H1 (cell line): ENCODE measurements around the gene RNF130. TPM values are rescaled to one million over a fixed set of nuclear protein-coding genes. Genes with fewer than 3 reads are reported as not detected.

Experiments
- CTCF ChIP-seq, 3 experiments: IDR thresholded peaks; 1 replicate in 2 of 3; 2 replicates in 1 of 3; pipeline versions ENCODE4 v1.5.1 to v1.6.1; 2011; ENCODE audit warnings: low read length in 3 of 3, mild to moderate bottlenecking in 3 of 3, inconsistent platforms in 2 of 3, low read depth in 1 of 3, moderate library complexity in 1 of 3; ENCODE audit not compliant: insufficient read depth in 1 of 3; ENCODE audit errors: control extremely low read depth in 1 of 3
- RAD21 ChIP-seq, 2 experiments: IDR thresholded peaks in 1 of 2; conservative IDR thresholded peaks in 1 of 2; 2 replicates each; pipeline ENCODE4 v1.6.1; 2011; ENCODE audit warnings: low read depth in 2 of 2, low read length in 2 of 2, improper control_type of control experiment in 1 of 2, inconsistent platforms in 1 of 2, mild to moderate bottlenecking in 1 of 2, moderate library complexity in 1 of 2
- ZNF274 ChIP-seq: IDR thresholded peaks from 2 replicates; pipeline ENCODE4 v1.7.0; 2012; ENCODE audit warnings: low read length, borderline replicate concordance; ENCODE audit errors: extremely low read depth
- polyA plus RNA-seq, 7 experiments: library from polyadenylated mRNA; depleted of rRNA in 3 of 7; stranded (reverse) in 5 of 7; unstranded in 2 of 7; fragments of >200 nt in 5 of 7; fragments of 200-250 nt in 2 of 7; gene quantifications; 1 replicate in 5 of 7; 2 replicates in 1 of 7; 4 replicates in 1 of 7; pipeline versions ENCODE4 v1.2.1 to v1.2.3, GENCODE V29; 2011 to 2013; ENCODE audit warnings: missing spikeins in 2 of 7, mixed read lengths in 2 of 7
- total RNA-seq: library from RNA; stranded (reverse); fragmentation: NEBNext Ultra II Directional; extraction: Animal tissue kit (Norgen Biotek cat#: 25700); gene quantifications from 2 replicates; pipeline ENCODE4 v1.2.1, GENCODE V29; 2021

RNF130 gene
- total and polyA plus RNA-seq, 2 of the 8 experiments (the other 6 are each of a cell fraction or from before 2014, with no cell fraction given): 65.1 to 70.0 TPM

- TF ChIP-seq CTCF (IDR thresholded peaks at IDR 0.05; ENCODE audit: control extremely low read depth in 1 of 3, insufficient read depth in 1 of 3, low read depth in 1 of 3, low read length in 3 of 3): peak; percentile 27 to 55 (median 53)
- peak; percentile 50 to 71 for TF ChIP-seq RAD21 (IDR thresholded peaks at IDR 0.05 in 1 of 2, conservative IDR thresholded peaks at IDR 0.05 in 1 of 2; ENCODE audit: low read depth in 2 of 2, low read length in 2 of 2)
- no peak for TF ChIP-seq ZNF274
- TF ChIP-seq, all 59 proteins: peak for 5
Observed at GRCh38 chr5:180090769-180091546, 19.4 kb upstream of the RNF130 start (continued).
